OCI-LY7 (cell line): ENCODE data around the gene CHN2. TPM values are rescaled to one million over a fixed set of nuclear protein-coding genes. Genes with fewer than 3 reads are reported as not detected.

Source experiments
- BruUV-seq: library from RNA; stranded (reverse); fragments of 400-500 nt; replicated peaks from 2 replicates; lab custom pipeline; 2021; lab: Mats Ljungman, UMichigan
- CTCF ChIA-PET: fragments of 300-600 bp; sonication (Branson Sonifier 250); formaldehyde crosslinking; loops from one replicate; lab custom pipeline; 2022; ENCODE audit warnings: antibody characterized with exemption; ENCODE audit not compliant: unreplicated experiment; lab: Charles Lee
- POLR2A ChIA-PET: fragments of 300-600 bp; sonication (Branson Sonifier 250); formaldehyde crosslinking; loops from one replicate; lab custom pipeline; 2022; ENCODE audit warnings: antibody characterized with exemption; lab: Charles Lee
- DNase-seq: peaks from one replicate; pipeline ENCODE4 v3.0.0-alpha.2; 2015; ENCODE audit warnings: low spot score
- H2AFZ ChIP-seq: fragments of 200-600 bp; sonication (generic), shearing (Covaris generic); 2 replicates; pipeline ENCODE4 v1.6.1; 2014; ENCODE audit warnings: mild to moderate bottlenecking, antibody characterized with exemption, low read length, moderate library complexity
- H3K27ac ChIP-seq: fragments of 200-600 bp; sonication (generic); 2 replicates; pipeline ENCODE4 v1.5.1; 2014; ENCODE audit warnings: mixed run types, low read depth, mild to moderate bottlenecking, moderate library complexity, low read length, inconsistent platforms; ENCODE audit not compliant: poor library complexity, severe bottlenecking
- H3K36me3 ChIP-seq: fragments of 200-600 bp; sonication (generic); 2 replicates; pipeline ENCODE4 v1.6.1; 2014; ENCODE audit warnings: mild to moderate bottlenecking, antibody characterized with exemption, low read length, moderate library complexity, mixed read lengths; ENCODE audit not compliant: insufficient read depth
- H3K4me1 ChIP-seq: fragments of 200-600 bp; sonication (generic); 2 replicates; pipeline ENCODE4 v1.5.1; 2014; ENCODE audit warnings: mild to moderate bottlenecking, low read length; ENCODE audit not compliant: insufficient read depth, poor library complexity, severe bottlenecking
- H3K4me2 ChIP-seq: fragments of 200-600 bp; sonication (generic); 2 replicates; pipeline ENCODE4 v1.6.1; 2014; ENCODE audit warnings: mild to moderate bottlenecking, low read length
- H3K4me3 ChIP-seq: fragments of 200-600 bp; sonication (generic); 2 replicates; pipeline ENCODE4 v1.5.1; 2014; ENCODE audit warnings: mild to moderate bottlenecking, low read depth, low read length; ENCODE audit not compliant: poor library complexity, severe bottlenecking
- H3K79me2 ChIP-seq: fragments of 200-600 bp; sonication (generic); 2 replicates; pipeline ENCODE4 v1.6.1; 2016; ENCODE audit warnings: low read depth, mild to moderate bottlenecking, low read length, moderate library complexity, mixed read lengths; ENCODE audit not compliant: insufficient read depth
- H3K9me2 ChIP-seq: fragments of 200-600 bp; sonication (generic); 2 replicates; pipeline ENCODE4 v1.6.1; 2016; ENCODE audit warnings: mild to moderate bottlenecking, low read length, mixed read lengths; ENCODE audit not compliant: insufficient read depth
- H3K9me3 ChIP-seq: fragments of 200-600 bp; sonication (generic); 2 replicates; pipeline ENCODE4 v1.6.1; 2014; ENCODE audit warnings: mild to moderate bottlenecking, mixed run types, low read length, mixed read lengths
- H4K20me1 ChIP-seq: fragments of 200-600 bp; sonication (generic); 2 replicates; pipeline ENCODE4 v1.6.1; 2014; ENCODE audit warnings: mild to moderate bottlenecking, antibody characterized with exemption, low read length, moderate library complexity, mixed read lengths; ENCODE audit not compliant: insufficient read depth
- EZH2phosphoT487 ChIP-seq: fragments of 200-600 bp; sonication (generic); IDR thresholded peaks from 2 replicates; pipeline ENCODE4 v1.6.1; 2018; ENCODE audit warnings: low read depth, borderline replicate concordance, mild to moderate bottlenecking, mixed run types, antibody characterized with exemption, low read length, moderate library complexity, mixed read lengths
- intact Hi-C: fragments of 100-400 bp; cut with micrococcal nuclease; formaldehyde crosslinking; loops from one replicate; pipeline ENCODE4 v1.10.0; 2022; ENCODE audit not compliant: unreplicated experiment
- total RNA-seq, 2 experiments: library from RNA; depleted of rRNA in 1 of 2; stranded (reverse); fragments of >200 nt in 1 of 2; shearing (Covaris generic) in 1 of 2; gene quantifications; 2 replicates each; pipeline ENCODE4 v1.2.3, GENCODE V29; 2014 to 2022
- TF ChIP-seq, protein P1 (sequence below): fragments of 200-600 bp; sonication (generic); conservative IDR thresholded peaks from 2 replicates; pipeline ENCODE4 v1.5.1; 2014; ENCODE audit warnings: mild to moderate bottlenecking, antibody characterized with exemption, low read length, moderate library complexity, mixed read lengths

The CHN2 gene
- total RNA-seq, 2 experiments from 2014 or later: not detected

GRCh38 chr7:29485339-29486190, 291.0 kb downstream of the CHN2 start:
- POLR2A ChIA-PET: interaction anchor here (0.7 kb wide), 1 partner anchor 122 kb away, joined by 3 read pairs; no protein-coding TSS in a partner anchor
- BruUV-seq: no TSS peak
- Histone ChIP-seq H2AFZ (no peak overlapping the region), H3K79me2 (no peaks in the 10 kb centered on the region), H4K20me1 (no peaks in the 10 kb centered on the region), H3K4me2 (no peak overlapping the region), H3K9me3 (no peaks in the 10 kb centered on the region), H3K4me1 (no peaks in the 10 kb centered on the region), H3K36me3 (no peaks in the 10 kb centered on the region), H3K9me2 (no peaks in the 10 kb centered on the region), H3K4me3 (no peak overlapping the region), H3K27ac (no peak overlapping the region)
- TF ChIP-seq, protein P1, sequence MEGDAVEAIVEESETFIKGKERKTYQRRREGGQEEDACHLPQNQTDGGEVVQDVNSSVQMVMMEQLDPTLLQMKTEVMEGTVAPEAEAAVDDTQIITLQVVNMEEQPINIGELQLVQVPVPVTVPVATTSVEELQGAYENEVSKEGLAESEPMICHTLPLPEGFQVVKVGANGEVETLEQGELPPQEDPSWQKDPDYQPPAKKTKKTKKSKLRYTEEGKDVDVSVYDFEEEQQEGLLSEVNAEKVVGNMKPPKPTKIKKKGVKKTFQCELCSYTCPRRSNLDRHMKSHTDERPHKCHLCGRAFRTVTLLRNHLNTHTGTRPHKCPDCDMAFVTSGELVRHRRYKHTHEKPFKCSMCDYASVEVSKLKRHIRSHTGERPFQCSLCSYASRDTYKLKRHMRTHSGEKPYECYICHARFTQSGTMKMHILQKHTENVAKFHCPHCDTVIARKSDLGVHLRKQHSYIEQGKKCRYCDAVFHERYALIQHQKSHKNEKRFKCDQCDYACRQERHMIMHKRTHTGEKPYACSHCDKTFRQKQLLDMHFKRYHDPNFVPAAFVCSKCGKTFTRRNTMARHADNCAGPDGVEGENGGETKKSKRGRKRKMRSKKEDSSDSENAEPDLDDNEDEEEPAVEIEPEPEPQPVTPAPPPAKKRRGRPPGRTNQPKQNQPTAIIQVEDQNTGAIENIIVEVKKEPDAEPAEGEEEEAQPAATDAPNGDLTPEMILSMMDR: no peak
- no peak for TF ChIP-seq EZH2phosphoT487
- no peak for DNase-seq
- CTCF ChIA-PET: interaction anchor here (0.6 kb wide), 1 partner anchor 59 kb away, joined by 14 read pairs; no protein-coding TSS in a partner anchor
- intact Hi-C loops: no loop called here

DNA sequence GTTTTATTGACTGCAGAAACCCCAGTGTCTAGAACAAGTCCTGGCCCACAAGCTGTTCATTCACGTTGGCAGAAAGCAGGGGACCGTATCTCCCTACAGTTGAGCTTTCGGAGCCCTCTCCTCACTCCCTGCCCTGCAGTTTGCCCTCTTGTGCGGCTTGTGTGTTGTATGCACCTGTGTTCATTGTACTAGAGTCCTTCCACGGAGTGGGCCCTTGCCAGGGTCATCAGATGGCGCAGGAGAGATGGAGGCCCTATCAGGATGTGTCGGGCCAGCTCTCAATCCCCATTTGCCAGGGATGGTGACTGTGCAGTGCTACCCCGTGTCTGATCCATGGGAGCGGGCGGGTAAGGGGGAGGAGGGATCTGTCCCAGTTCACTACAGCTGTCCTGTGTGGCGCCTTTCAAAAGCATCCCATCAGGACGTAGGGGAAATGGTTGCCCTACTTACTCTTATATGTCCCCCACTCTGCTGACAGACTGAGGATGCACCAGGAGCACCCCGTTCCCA, 291.7 kb downstream of the CHN2 start:
- CTCF ChIA-PET: interaction anchor here (0.6 kb wide), 1 partner anchor 60 kb away, joined by 14 read pairs; no protein-coding TSS in a partner anchor
- intact Hi-C loops: no loop called here
- no peak overlapping the region for H2AFZ ChIP-seq
- DNase-seq: no peak
- POLR2A ChIA-PET: no interaction called here
- TF ChIP-seq, protein P1: no peak
- no peak for TF ChIP-seq EZH2phosphoT487
- no peaks in the 10 kb centered on the region for H3K9me3 ChIP-seq
- no peaks in the 10 kb centered on the region for H4K20me1 ChIP-seq
- no peak overlapping the region for H3K4me3 ChIP-seq
- no peaks in the 10 kb centered on the region for H3K79me2 ChIP-seq
- H3K36me3 ChIP-seq: no peaks in the 10 kb centered on the region
- H3K4me2 ChIP-seq: no peak overlapping the region
- H3K9me2 ChIP-seq: no peaks in the 10 kb centered on the region
- BruUV-seq: no TSS peak
- H3K4me1 ChIP-seq: no peaks in the 10 kb centered on the region
- no peak overlapping the region for H3K27ac ChIP-seq

GRCh38 chr7:29487424-29487823, 292.8 kb downstream of the CHN2 start:
- no peak overlapping the region for H2AFZ ChIP-seq
- DNase-seq: no peak
- H4K20me1 ChIP-seq: no peaks in the 10 kb centered on the region
- TF ChIP-seq, protein P1: no peak
- TF ChIP-seq EZH2phosphoT487: no peak
- H3K4me2 ChIP-seq: no peak overlapping the region
- no peak overlapping the region for H3K4me3 ChIP-seq
- BruUV-seq: no TSS peak
- intact Hi-C loops: no loop called here
- no peak overlapping the region for H3K27ac ChIP-seq
- no peaks in the 10 kb centered on the region for H3K36me3 ChIP-seq
- ChIA-PET CTCF (no interaction called here), POLR2A (no interaction called here)
- no peaks in the 10 kb centered on the region for H3K9me2 ChIP-seq
- no peaks in the 10 kb centered on the region for H3K4me1 ChIP-seq
- no peaks in the 10 kb centered on the region for H3K79me2 ChIP-seq
- H3K9me3 ChIP-seq: no peaks in the 10 kb centered on the region
